ENCODE measurements around the gene CDC42BPA.
A peak's percentile ranks its signal among the peaks of the same experiment; 100 is the strongest.

The CDC42BPA gene

GRCh38 chr1:227318853-227319607, 738 bp upstream of the CDC42BPA start:
- H3K79me2 ChIP-seq (ENCODE audit: control insufficient read depth, insufficient read depth, low read length, poor library complexity), result peaks cover 8% of the 10 kb centered on the region
- peaks cover 2% of the 10 kb centered on the region for H3K9me3 ChIP-seq (ENCODE audit: insufficient read depth, low read depth, low read length)
- peak overlapping the region; percentile 67 for H3K4me2 ChIP-seq (ENCODE audit: low read length)
- H3K79me1 ChIP-seq (ENCODE audit: low read length), result peaks cover 14% of the 10 kb centered on the region
- peak overlapping the region; percentile 84 for H2AFZ ChIP-seq (ENCODE audit: insufficient read depth, low read length, poor library complexity)
- peak overlapping the region; percentile 65 for H3K4ac ChIP-seq (ENCODE audit: low read depth, low read length)
- peak; percentile 17 to 61 for DNase-seq
- H4K12ac ChIP-seq (ENCODE audit: low read depth, low read length), result peak overlapping the region; percentile 71
- no peak overlapping the region for H3K23ac ChIP-seq (ENCODE audit: low read length)
- peak overlapping the region; percentile 94 for H3K14ac ChIP-seq (ENCODE audit: low read length)
- peak overlapping the region; percentile 94 for H4K8ac ChIP-seq (ENCODE audit: low read depth, low read length)
- H3K4me3 ChIP-seq (ENCODE audit: low read depth, low read length), result peak overlapping the region; percentile 90
- H2BK5ac ChIP-seq (ENCODE audit: low read depth, low read length, poor library complexity), result peak overlapping the region; percentile 87
- no peaks in the 10 kb centered on the region for H3K4me1 ChIP-seq (ENCODE audit: control insufficient read depth in 1 of 2, insufficient read depth in 2 of 2, low read length in 2 of 2)
- WGBS (ENCODE audit: extremely low coverage, insufficient coverage, insufficient read length), result no CpG with 5 or more reads among the region's 30 CpGs
- no peaks in the 10 kb centered on the region for H3K36me3 ChIP-seq (ENCODE audit: control insufficient read depth in 1 of 2, insufficient read depth in 2 of 2, low read length in 2 of 2)
- H2BK12ac ChIP-seq (ENCODE audit: low read length), result peak overlapping the region; percentile 56
- H3K27ac ChIP-seq (ENCODE audit: low read depth, low read length), result peak overlapping the region; percentile 91
- no peaks in the 10 kb centered on the region for H3K27me3 ChIP-seq (ENCODE audit: insufficient read depth, low read length)
- no peak overlapping the region for H2AK5ac ChIP-seq (ENCODE audit: low read length)
- peak overlapping the region; percentile 95 for H4K91ac ChIP-seq (ENCODE audit: low read depth, low read length)
- peak overlapping the region; percentile 98 for H3K18ac ChIP-seq (ENCODE audit: low read length)
- H2BK120ac ChIP-seq (ENCODE audit: insufficient read depth, low read length, poor library complexity), result peak overlapping the region; percentile 76
- H3K9ac ChIP-seq (ENCODE audit: low read length), result peak overlapping the region; percentile 34

- peaks cover 14% of the 10 kb centered on the region for H3K79me1 ChIP-seq (ENCODE audit: low read length)
- H2BK5ac ChIP-seq (ENCODE audit: low read depth, low read length, poor library complexity), result peak overlapping the region; percentile 81
- H2BK12ac ChIP-seq (ENCODE audit: low read length), result no peak overlapping the region
- H3K4me3 ChIP-seq (ENCODE audit: low read depth, low read length), result peak overlapping the region; percentile 90
- peak overlapping the region; percentile 55 for H2BK120ac ChIP-seq (ENCODE audit: insufficient read depth, low read length, poor library complexity)
- H2AK5ac ChIP-seq (ENCODE audit: low read length), result no peak overlapping the region
- peak overlapping the region; percentile 85 for H2AFZ ChIP-seq (ENCODE audit: insufficient read depth, low read length, poor library complexity)
- H3K4ac ChIP-seq (ENCODE audit: low read depth, low read length), result peak overlapping the region; percentile 24
- peak overlapping the region; percentile 49 for H3K18ac ChIP-seq (ENCODE audit: low read length)
- peaks cover 0 to 2% of the 10 kb centered on the region in 2 experiments for H3K4me1 ChIP-seq (ENCODE audit: control insufficient read depth in 1 of 2, insufficient read depth in 2 of 2, low read length in 2 of 2)
- H4K8ac ChIP-seq (ENCODE audit: low read depth, low read length), result peak overlapping the region; percentile 55
- H4K12ac ChIP-seq (ENCODE audit: low read depth, low read length), result peak overlapping the region; percentile 67
- H3K9me3 ChIP-seq (ENCODE audit: insufficient read depth, low read depth, low read length), result peaks cover 2% of the 10 kb centered on the region
- peak overlapping the region; percentile 95 for H4K91ac ChIP-seq (ENCODE audit: low read depth, low read length)
- no peak overlapping the region for H3K23ac ChIP-seq (ENCODE audit: low read length)
- H3K27me3 ChIP-seq (ENCODE audit: insufficient read depth, low read length), result no peaks in the 10 kb centered on the region
- peak overlapping the region; percentile 86 for H3K14ac ChIP-seq (ENCODE audit: low read length)
- no CpG with 5 or more reads among the region's 30 CpGs for WGBS (ENCODE audit: extremely low coverage, insufficient coverage, insufficient read length)
- H3K79me2 ChIP-seq (ENCODE audit: control insufficient read depth, insufficient read depth, low read length, poor library complexity), result peaks cover 9% of the 10 kb centered on the region
- H3K9ac ChIP-seq (ENCODE audit: low read length), result peak overlapping the region; percentile 78
- peak overlapping the region; percentile 91 for H3K27ac ChIP-seq (ENCODE audit: low read depth, low read length)
- H3K4me2 ChIP-seq (ENCODE audit: low read length), result peak overlapping the region; percentile 67
- DNase-seq, result peak; percentile 40 to 62
- no peaks in the 10 kb centered on the region for H3K36me3 ChIP-seq (ENCODE audit: control insufficient read depth in 1 of 2, insufficient read depth in 2 of 2, low read length in 2 of 2)
These were observed 723 bp downstream of the CDC42BPA start for GRCh38 chr1:227317523-227318015.

GRCh38 chr1:227317011-227317451, 1.3 kb downstream of the CDC42BPA start:
- Histone ChIP-seq H3K9me3 (ENCODE audit: insufficient read depth, low read depth, low read length) (no peaks in the 10 kb centered on the region), H3K27ac (ENCODE audit: low read depth, low read length) (no peak overlapping the region), H3K4me1 (ENCODE audit: control insufficient read depth in 1 of 2, insufficient read depth in 2 of 2, low read length in 2 of 2) (peaks cover 0 to 3% of the 10 kb centered on the region in 2 experiments), H3K14ac (ENCODE audit: low read length) (no peak overlapping the region), H3K4ac (ENCODE audit: low read depth, low read length) (peak overlapping the region; percentile 62), H3K4me2 (ENCODE audit: low read length) (peak overlapping the region; percentile 72), H3K18ac (ENCODE audit: low read length) (no peak overlapping the region), H4K91ac (ENCODE audit: low read depth, low read length) (no peak overlapping the region), H3K4me3 (ENCODE audit: low read depth, low read length) (no peak overlapping the region), H3K36me3 (ENCODE audit: control insufficient read depth in 1 of 2, insufficient read depth in 2 of 2, low read length in 2 of 2) (no peaks in the 10 kb centered on the region), H3K79me1 (ENCODE audit: low read length) (peaks cover 14% of the 10 kb centered on the region), H3K79me2 (ENCODE audit: control insufficient read depth, insufficient read depth, low read length, poor library complexity) (peaks cover 11% of the 10 kb centered on the region), H4K12ac (ENCODE audit: low read depth, low read length) (no peak overlapping the region), H3K27me3 (ENCODE audit: insufficient read depth, low read length) (no peaks in the 10 kb centered on the region), H3K23ac (ENCODE audit: low read length) (no peak overlapping the region), H2BK12ac (ENCODE audit: low read length) (no peak overlapping the region), H2BK120ac (ENCODE audit: insufficient read depth, low read length, poor library complexity) (no peak overlapping the region), H2AFZ (ENCODE audit: insufficient read depth, low read length, poor library complexity) (no peak overlapping the region), H4K8ac (ENCODE audit: low read depth, low read length) (no peak overlapping the region), H2BK5ac (ENCODE audit: low read depth, low read length, poor library complexity) (no peak overlapping the region), H2AK5ac (ENCODE audit: low read length) (no peak overlapping the region), H3K9ac (ENCODE audit: low read length) (no peak overlapping the region)
- WGBS (ENCODE audit: extremely low coverage, insufficient coverage, insufficient read length), result no CpG with 5 or more reads among the region's 6 CpGs
- no peak for DNase-seq

GRCh38 chr1:227316456-227316855, 1.8 kb downstream of the CDC42BPA start:
- peaks cover 0 to 3% of the 10 kb centered on the region in 2 experiments for H3K4me1 ChIP-seq (ENCODE audit: control insufficient read depth in 1 of 2, insufficient read depth in 2 of 2, low read length in 2 of 2)
- H3K79me2 ChIP-seq (ENCODE audit: control insufficient read depth, insufficient read depth, low read length, poor library complexity), result peaks cover 11% of the 10 kb centered on the region
- H2BK120ac ChIP-seq (ENCODE audit: insufficient read depth, low read length, poor library complexity), result no peak overlapping the region
- no peak for DNase-seq
- no peak overlapping the region for H3K27ac ChIP-seq (ENCODE audit: low read depth, low read length)
- H3K4me3 ChIP-seq (ENCODE audit: low read depth, low read length), result no peak overlapping the region
- no peak overlapping the region for H4K12ac ChIP-seq (ENCODE audit: low read depth, low read length)
- H4K91ac ChIP-seq (ENCODE audit: low read depth, low read length), result no peak overlapping the region
- H3K79me1 ChIP-seq (ENCODE audit: low read length), result peaks cover 14% of the 10 kb centered on the region
- peak overlapping the region; percentile 22 for H3K4me2 ChIP-seq (ENCODE audit: low read length)
- H2BK12ac ChIP-seq (ENCODE audit: low read length), result no peak overlapping the region
- H2BK5ac ChIP-seq (ENCODE audit: low read depth, low read length, poor library complexity), result no peak overlapping the region
- H3K27me3 ChIP-seq (ENCODE audit: insufficient read depth, low read length), result no peaks in the 10 kb centered on the region
- H3K23ac ChIP-seq (ENCODE audit: low read length), result no peak overlapping the region
- no peak overlapping the region for H2AK5ac ChIP-seq (ENCODE audit: low read length)
- H3K4ac ChIP-seq (ENCODE audit: low read depth, low read length), result no peak overlapping the region
- no peak overlapping the region for H3K9ac ChIP-seq (ENCODE audit: low read length)
- no peaks in the 10 kb centered on the region for H3K9me3 ChIP-seq (ENCODE audit: insufficient read depth, low read depth, low read length)
- no peak overlapping the region for H4K8ac ChIP-seq (ENCODE audit: low read depth, low read length)
- H3K36me3 ChIP-seq (ENCODE audit: control insufficient read depth in 1 of 2, insufficient read depth in 2 of 2, low read length in 2 of 2), result no peaks in the 10 kb centered on the region
- no peak overlapping the region for H3K14ac ChIP-seq (ENCODE audit: low read length)
- no peak overlapping the region for H2AFZ ChIP-seq (ENCODE audit: insufficient read depth, low read length, poor library complexity)
- H3K18ac ChIP-seq (ENCODE audit: low read length), result no peak overlapping the region
